ENCODE measurements around the gene CDKL1.

GRCh38 chr14:50359631-50360030 is 37.0 kb downstream of the CDKL1 start:
- TF ChIP-seq EZH2 (IDR thresholded peaks at IDR 0.05), result no peak
- no peak for TF ChIP-seq CTCF (IDR thresholded peaks at IDR 0.05)
- TF ChIP-seq EZH2phosphoT487 (IDR thresholded peaks at IDR 0.05), result no peak
